Tibial artery (tissue), 4 donors: ENCODE measurements around the gene PDE4B.

Experiments
- DNase-seq, 2 donors: peaks; one replicate each; pipeline ENCODE4 v3.0.0-alpha.2; 2019
- H3K27ac ChIP-seq, 2 donors: fragments of 200-600 bp; sonication (generic) in 1 of 2; 1 replicate in 1 of 2; 2 replicates in 1 of 2; pipeline ENCODE4 v1.5.1; 2018 to 2019; ENCODE audit warnings: mild to moderate bottlenecking in 1 of 2
- H3K27me3 ChIP-seq, 2 donors: fragments of 200-600 bp; sonication (generic) in 1 of 2; one replicate each; pipeline versions ENCODE4 v1.5.1 to v1.6.0; 2016 to 2019
- H3K36me3 ChIP-seq, 3 donors: fragments of 200-600 bp; sonication (generic) in 2 of 3; one replicate each; pipeline ENCODE4 v1.5.1; 2016 to 2019; ENCODE audit warnings: mild to moderate bottlenecking in 2 of 3
- H3K4me1 ChIP-seq, 4 donors: fragments of 200-600 bp; sonication (generic) in 2 of 4; 1 replicate in 3 of 4; 2 replicates in 1 of 4; pipeline ENCODE4 v1.5.1; 2016 to 2019
- H3K4me3 ChIP-seq, 2 donors: fragments of 200-600 bp; sonication (generic) in 1 of 2; 1 replicate in 1 of 2; 2 replicates in 1 of 2; pipeline ENCODE4 v1.5.1; 2018 to 2019; ENCODE audit warnings: mild to moderate bottlenecking in 2 of 2
- H3K9me3 ChIP-seq, 3 donors: fragments of 200-600 bp; sonication (generic) in 1 of 3; one replicate each; pipeline ENCODE4 v1.5.1; 2016 to 2019
- CTCF ChIP-seq, 2 experiments: fragments of 200-600 bp in 1 of 2; fragments of 450-650 bp in 1 of 2; IDR thresholded peaks; one replicate each; pipeline ENCODE4 v1.5.1; 2017 to 2019; ENCODE audit warnings: antibody characterized with exemption in 2 of 2, mild to moderate bottlenecking in 1 of 2, moderate library complexity in 1 of 2
- intact Hi-C: fragments of 100-400 bp; cut with DNase I; formaldehyde crosslinking; loops from one replicate; pipeline ENCODE4 v1.15.0; 2023; ENCODE audit warnings: low total_unique reads

Gene PDE4B

GRCh38 chr1:66303646-66304045, 511.0 kb downstream of the PDE4B start:
- no peaks in the 10 kb centered on the region for H3K36me3 ChIP-seq
- H3K27me3 ChIP-seq = no peaks in the 10 kb centered on the region
- no peaks in the 10 kb centered on the region for H3K9me3 ChIP-seq
- H3K27ac ChIP-seq = no peak overlapping the region
- intact Hi-C loops = no loop called here
- DNase-seq = no peak
- H3K4me1 ChIP-seq = peaks cover 0 to 7% (median 2%) of the 10 kb centered on the region in 4 donors
- TF ChIP-seq CTCF (IDR thresholded peaks at IDR 0.05) = no peak
- H3K4me3 ChIP-seq = no peak overlapping the region

DNA sequence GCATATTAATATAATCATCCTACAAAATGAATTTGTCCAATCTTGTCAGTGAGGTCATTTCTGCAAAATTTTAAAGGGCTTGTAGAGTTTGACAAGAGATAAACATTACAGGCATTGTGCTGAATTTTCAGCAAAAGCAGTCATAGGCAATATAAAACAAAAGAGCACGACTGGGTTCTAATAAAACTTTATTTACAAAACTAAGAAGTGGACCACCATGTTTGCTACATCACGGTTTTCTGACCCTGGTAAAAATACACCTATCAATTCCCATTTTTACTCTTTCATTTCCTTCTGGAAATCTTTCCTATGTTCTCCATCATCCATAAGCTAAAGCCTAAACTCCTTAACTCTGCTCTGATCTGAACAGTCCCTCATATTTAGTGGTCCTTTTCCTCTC, 511.4 kb downstream of the PDE4B start:
- no peaks in the 10 kb centered on the region for H3K9me3 ChIP-seq
- no peak for TF ChIP-seq CTCF (IDR thresholded peaks at IDR 0.05)
- no peaks in the 10 kb centered on the region for H3K36me3 ChIP-seq
- intact Hi-C loops = no loop called here
- no peak for DNase-seq
- H3K4me1 ChIP-seq = peaks cover 0 to 7% (median 2%) of the 10 kb centered on the region in 4 donors
- no peaks in the 10 kb centered on the region for H3K27me3 ChIP-seq
- no peak overlapping the region for H3K27ac ChIP-seq
- H3K4me3 ChIP-seq = no peak overlapping the region

- intact Hi-C loops = no loop called here
These were observed 513.2 kb downstream of the PDE4B start for GRCh38 chr1:66305927-66306326.

GRCh38 chr1:66309006-66309741, 516.5 kb downstream of the PDE4B start:
- no peaks in the 10 kb centered on the region for H3K27me3 ChIP-seq
- peaks cover 0 to 5% (median 0%) of the 10 kb centered on the region in 4 donors for H3K4me1 ChIP-seq
- TF ChIP-seq CTCF (IDR thresholded peaks at IDR 0.05) = no peak
- no peaks in the 10 kb centered on the region for H3K36me3 ChIP-seq
- no peak for DNase-seq
- H3K4me3 ChIP-seq = no peak overlapping the region
- no peaks in the 10 kb centered on the region for H3K9me3 ChIP-seq
- intact Hi-C loops = no loop called here
- no peak overlapping the region for H3K27ac ChIP-seq

More at GRCh38 chr1:66305927-66306326, 513.2 kb downstream of the PDE4B start:
- TF ChIP-seq CTCF (IDR thresholded peaks at IDR 0.05) = no peak
- no peak for DNase-seq
- Histone ChIP-seq H3K4me1 (peaks cover 0 to 1% (median 0%) of the 10 kb centered on the region in 4 donors), H3K27me3 (no peaks in the 10 kb centered on the region), H3K27ac (no peak overlapping the region), H3K4me3 (no peak overlapping the region), H3K36me3 (no peaks in the 10 kb centered on the region), H3K9me3 (no peaks in the 10 kb centered on the region)

GRCh38 chr1:66311092-66311491, 518.4 kb downstream of the PDE4B start:
- DNase-seq = no peak
- intact Hi-C loops = no loop called here
- Histone ChIP-seq H3K4me3 (no peak overlapping the region), H3K9me3 (no peaks in the 10 kb centered on the region), H3K27ac (no peak overlapping the region), H3K4me1 (peaks cover 0 to 16% (median 2%) of the 10 kb centered on the region in 4 donors), H3K27me3 (no peaks in the 10 kb centered on the region), H3K36me3 (no peaks in the 10 kb centered on the region)
- TF ChIP-seq CTCF (IDR thresholded peaks at IDR 0.05) = no peak
